ENCODE measurements around the gene ARMCX4.
"Not testable (repeated sequence)": the region's sequence is repeated elsewhere in the genome, so short reads cannot be mapped to it uniquely, and the experiment has no call there.

Gene ARMCX4

DNA sequence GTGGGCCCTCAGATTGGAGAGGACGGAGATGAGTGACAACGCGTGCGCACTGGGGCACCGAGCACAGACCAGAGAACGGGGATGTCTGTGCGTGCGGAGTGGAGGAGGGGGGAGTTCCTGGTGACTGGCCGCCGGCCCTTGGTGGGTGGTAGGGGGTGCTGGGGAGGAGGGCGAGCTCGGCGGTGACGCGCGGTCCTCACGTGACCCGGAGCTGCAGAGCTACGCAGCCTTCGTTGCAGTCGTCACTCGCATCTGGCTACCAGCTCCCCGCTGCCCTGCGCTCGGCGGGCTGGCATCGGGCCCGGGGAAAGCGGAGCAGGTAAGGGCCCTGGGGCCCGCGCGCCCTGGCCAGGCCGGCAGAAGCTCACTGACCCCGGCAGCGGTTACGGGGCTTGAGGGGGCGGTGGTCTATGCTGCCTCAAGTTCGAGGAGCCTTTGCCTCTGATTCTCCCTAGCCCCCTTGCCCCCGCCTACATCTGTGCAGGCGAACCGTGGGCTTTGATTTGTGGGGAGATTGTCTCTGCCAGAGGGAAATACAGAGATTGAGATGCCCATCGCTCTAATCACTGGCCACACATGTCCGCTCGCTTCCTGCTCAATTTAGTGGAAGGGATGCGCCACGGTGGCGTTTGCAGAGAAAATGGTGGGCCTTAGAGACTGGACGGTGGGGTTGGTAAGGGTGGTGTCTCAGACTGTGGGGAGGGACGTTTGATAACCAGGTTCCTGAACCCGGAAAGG, at the start of gene ARMCX4:
Gene ARMCX4, plus strand, starts transcription at position 245 of the 738 bp plus-strand sequence. CDS start 3,134 bp downstream, outside the sequence.
- DNase-seq (ENCODE audit: low read depth) = no peak

- DNase-seq (ENCODE audit: low read depth) = no peak
Measured at GRCh38 chrX:101442085-101442484, 43.2 kb upstream of the ARMCX4 start.

DNA sequence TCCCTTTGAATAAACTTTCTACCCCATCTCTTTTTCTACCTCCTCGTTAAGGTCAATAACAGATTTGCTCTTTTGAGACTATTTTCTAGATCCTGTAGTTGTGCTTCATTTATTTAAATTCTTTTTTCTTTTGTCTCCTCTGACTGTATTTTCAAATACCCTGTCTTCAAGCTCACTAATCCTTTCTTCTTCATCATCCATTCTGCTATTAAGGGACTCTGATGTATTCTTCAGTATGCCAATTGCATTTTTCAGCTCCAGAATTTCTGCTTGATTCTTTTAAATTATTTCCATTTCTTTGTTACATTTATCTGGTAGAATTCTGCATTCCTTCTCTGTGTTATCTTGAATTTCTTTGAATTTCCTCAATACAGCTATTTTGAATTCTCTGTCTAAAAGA, 36.0 kb upstream of the ARMCX4 start:
- DNase-seq (ENCODE audit: low read depth) = no peak

DNA sequence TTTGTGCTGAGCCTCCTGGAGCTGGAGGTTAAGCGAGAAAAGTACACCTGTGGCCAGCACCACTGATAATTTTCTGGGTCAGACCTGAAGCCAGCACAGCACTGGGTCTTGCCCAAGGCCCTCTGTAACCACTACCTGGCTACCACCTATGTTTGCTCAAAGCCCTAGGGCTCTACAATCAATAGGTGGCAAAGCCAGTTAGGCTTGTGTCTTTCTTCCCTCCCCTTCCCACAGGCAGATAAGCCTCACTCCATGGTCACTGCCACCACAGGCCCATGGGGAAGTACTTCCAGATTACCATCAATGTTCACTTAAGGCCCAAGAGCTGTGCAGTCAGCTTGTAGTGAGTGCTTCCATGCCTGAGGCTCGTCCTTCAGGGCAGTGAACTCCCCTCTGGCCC, 35.2 kb upstream of the ARMCX4 start:
- DNase-seq (ENCODE audit: low read depth) = no peak

DNA sequence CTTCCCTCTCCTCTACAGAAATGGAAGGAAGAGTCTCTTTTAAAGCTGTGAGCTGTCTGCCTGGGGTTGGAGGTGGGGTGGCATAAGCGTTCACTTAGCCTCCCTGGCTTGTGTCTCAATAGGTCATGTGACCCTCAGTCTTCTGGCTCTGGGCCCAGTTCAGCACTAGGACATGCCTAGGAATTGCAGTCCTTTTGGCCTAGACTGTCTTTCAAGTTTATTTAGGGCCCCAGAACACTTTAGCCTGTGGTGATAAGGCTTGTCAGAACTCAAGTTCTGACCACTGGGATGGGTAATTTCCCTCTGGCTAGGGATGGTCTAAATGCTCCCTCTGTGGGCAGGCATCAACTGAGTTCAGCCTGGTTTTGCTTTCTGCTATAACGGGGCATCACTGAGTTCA, 34.3 kb upstream of the ARMCX4 start:
- no peak for DNase-seq (ENCODE audit: low read depth)

- no peak for DNase-seq (ENCODE audit: low read depth)
Measured at GRCh38 chrX:101452056-101452455, 33.2 kb upstream of the ARMCX4 start.

GRCh38 chrX:101460669-101461068, 24.6 kb upstream of the ARMCX4 start:
- DNase-seq (ENCODE audit: low read depth) = no peak

DNA sequence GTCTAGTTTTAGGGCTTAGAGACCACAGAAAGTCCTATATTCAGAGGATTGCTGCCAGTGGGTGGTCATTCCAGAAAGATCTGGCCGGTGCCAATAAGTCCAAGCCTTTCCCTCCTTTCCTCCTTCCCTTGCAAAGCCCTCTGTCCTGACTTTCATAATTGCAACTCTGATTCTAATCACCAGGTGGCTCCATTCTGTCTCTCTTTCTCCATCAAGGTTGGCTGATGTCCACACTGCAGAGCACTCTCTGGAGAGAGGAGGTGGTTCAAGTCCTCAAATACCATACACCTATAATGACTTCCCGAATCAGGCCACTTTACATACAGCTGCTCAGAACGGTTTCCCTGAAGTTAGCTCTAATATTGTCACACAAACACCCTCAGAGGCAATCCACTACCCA, 22.4 kb upstream of the ARMCX4 start:
- no peak for DNase-seq (ENCODE audit: low read depth)

GRCh38 chrX:101478366-101478765, 6.9 kb upstream of the ARMCX4 start:
- no peak for DNase-seq (ENCODE audit: low read depth)

GRCh38 chrX:101482296-101482695, 3.0 kb upstream of the ARMCX4 start:
- no peak for DNase-seq (ENCODE audit: low read depth)

DNA sequence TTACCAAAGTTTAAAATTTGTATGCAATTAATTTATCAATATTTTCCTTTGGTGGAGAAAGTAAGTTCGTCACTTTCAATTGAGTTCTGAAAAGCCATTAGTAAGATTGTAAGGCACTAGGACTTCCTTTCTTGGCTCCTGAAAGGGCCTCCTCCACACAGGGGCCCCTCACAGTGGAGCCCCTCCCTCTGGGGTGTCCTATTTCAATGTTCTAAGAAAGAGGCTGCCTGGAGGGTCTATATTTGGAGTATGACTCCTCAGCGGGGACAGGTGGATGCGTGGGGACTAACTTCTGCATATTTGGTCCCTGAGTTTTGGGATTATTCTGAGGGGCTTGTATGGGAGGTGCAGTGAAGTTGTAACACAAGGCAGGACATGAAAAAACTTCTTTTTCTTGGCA, 1.6 kb upstream of the ARMCX4 start:
- DNase-seq (ENCODE audit: low read depth) = no peak

DNA sequence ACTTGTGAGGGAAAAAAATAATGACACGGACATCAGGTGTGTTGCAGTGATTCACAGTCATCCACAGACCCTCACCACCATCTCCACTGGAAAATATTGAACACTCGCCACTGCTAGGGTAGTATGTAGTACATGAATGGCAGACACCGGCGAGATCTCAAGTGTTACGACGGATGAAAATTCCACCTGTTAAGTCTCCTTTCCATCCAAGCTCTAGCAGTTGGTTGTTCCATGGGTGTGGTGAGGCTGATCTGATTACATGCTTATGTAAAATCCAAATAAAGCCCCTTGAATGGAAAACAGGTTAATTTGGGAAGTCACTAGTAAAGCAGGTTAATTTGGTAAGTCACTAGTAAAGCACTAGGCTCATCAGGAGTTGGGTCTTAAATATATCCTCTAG, 1.1 kb upstream of the ARMCX4 start:
- no peak for DNase-seq (ENCODE audit: low read depth)

DNA sequence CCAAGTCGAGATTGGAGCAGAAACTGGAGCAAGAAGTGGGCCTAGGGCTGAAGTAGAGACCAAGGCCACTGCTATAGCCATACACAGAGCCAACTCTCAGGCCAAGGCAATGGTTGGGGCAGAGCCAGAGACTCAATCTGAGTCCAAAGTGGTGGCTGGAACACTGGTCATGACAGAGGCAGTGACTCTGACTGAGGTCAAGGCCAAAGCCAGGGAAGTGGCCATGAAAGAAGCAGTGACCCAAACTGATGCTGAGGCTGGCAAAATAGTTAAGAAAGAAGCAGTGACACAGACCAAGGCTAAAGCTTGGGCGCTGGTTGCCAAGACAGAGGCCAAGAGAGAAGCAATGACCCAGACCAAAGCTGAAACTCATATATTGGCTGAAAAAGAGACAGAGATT, 3.5 kb downstream of the ARMCX4 start:
- no peak for DNase-seq (ENCODE audit: low read depth)

DNA sequence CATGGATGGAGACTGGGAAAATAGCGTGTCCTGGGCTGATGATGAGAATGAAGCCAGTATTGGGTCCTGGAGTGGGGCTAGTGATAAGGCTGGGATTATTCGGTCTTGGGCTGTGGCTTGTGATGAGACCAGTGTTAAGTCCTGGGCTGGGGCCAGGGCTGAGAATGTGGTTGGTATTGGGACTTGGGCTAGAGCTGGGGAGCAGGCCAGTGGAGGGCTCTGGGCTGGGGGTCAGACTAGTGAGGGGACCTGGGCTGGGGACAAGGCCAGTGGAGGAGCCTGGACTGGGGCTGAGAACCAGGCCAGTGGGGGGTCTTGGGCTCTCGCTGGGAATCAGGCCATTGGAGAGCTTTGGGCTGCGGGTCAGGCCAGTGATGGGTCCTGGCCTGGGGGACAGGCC, 6.7 kb downstream of the ARMCX4 start:
- DNase-seq (ENCODE audit: low read depth) = no peak

- DNase-seq (ENCODE audit: low read depth) = no peak
Measured at GRCh38 chrX:101493225-101493624, 8.0 kb downstream of the ARMCX4 start.

- DNase-seq (ENCODE audit: low read depth) = not testable (repeated sequence)
Measured at GRCh38 chrX:101502929-101503328, 17.7 kb downstream of the ARMCX4 start.

- no peak for DNase-seq (ENCODE audit: low read depth)
Measured at GRCh38 chrX:101507372-101507771, 22.1 kb downstream of the ARMCX4 start.

DNA sequence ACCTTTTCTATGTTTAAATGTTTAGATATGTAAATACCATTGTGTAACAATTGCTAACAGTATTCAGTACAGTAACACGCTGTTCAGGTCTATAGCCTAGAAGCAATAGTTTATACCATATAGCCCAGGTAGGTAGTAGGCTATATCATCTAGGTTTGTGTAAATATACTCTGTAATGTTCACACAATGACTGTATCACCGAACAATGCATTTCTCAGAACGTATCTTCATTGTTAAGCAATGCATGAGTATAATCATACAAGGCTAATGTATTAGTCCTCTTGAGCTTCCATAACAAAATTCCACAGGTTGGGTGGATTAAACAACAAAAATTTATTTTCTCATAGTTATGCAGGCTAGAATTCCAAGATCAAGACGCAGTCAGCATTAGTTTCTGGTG, 22.7 kb downstream of the ARMCX4 start:
- DNase-seq (ENCODE audit: low read depth) = no peak

DNA sequence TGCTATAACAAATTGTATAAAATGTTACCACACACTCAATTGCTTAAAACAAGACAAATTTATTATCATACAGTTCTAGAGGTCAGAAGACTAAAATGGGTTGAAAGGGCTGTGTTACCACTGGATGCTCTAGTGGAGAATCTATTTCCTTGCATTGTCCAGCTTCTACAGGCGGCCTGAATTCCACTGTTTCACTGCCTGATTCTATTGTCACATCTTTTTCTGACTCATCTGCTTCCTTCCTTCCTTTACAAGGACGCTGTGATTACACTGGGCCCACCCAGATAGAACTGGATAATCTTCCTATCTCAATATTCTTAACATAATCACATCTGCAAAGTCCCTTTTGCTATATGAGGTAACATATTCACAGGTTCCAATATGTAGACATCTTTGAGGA, 45.7 kb downstream of the ARMCX4 start:
- no peak for DNase-seq (ENCODE audit: low read depth)

All from stimulated activated CD8-positive, alpha-beta memory T cell treated with anti-CD3 and anti-CD28 coated beads, Interleukin-15, amount 100 ng/mL, for 1 hour (primary cell).